ENCODE measurements around the gene FGFR4. TPM values are rescaled to one million over a fixed set of nuclear protein-coding genes. Genes with fewer than 3 reads are reported as not detected.

Gene FGFR4
- total RNA-seq, 1 donor from 2014 or later = 109 TPM

DNA sequence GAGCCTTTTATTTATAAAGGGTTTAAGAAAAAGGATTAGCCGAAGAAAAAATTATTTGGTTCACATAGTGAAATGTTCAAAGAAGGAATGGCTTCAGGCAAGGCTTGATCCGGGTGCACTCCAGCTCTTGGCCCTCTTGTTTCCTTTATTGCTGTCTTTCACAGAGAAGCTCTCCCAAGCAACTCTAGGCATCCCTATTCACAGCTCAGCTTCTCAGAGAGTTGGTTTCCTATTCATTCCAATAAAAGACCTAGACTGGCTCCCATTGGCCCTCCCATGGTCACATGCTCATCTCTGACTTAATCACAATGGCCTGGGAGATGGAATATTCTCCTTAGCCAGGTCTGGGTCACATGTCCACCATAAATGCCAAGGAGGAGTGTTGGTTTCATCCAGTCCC, 9.4 kb upstream of the FGFR4 start:
- TF ChIP-seq, protein P1, sequence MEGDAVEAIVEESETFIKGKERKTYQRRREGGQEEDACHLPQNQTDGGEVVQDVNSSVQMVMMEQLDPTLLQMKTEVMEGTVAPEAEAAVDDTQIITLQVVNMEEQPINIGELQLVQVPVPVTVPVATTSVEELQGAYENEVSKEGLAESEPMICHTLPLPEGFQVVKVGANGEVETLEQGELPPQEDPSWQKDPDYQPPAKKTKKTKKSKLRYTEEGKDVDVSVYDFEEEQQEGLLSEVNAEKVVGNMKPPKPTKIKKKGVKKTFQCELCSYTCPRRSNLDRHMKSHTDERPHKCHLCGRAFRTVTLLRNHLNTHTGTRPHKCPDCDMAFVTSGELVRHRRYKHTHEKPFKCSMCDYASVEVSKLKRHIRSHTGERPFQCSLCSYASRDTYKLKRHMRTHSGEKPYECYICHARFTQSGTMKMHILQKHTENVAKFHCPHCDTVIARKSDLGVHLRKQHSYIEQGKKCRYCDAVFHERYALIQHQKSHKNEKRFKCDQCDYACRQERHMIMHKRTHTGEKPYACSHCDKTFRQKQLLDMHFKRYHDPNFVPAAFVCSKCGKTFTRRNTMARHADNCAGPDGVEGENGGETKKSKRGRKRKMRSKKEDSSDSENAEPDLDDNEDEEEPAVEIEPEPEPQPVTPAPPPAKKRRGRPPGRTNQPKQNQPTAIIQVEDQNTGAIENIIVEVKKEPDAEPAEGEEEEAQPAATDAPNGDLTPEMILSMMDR (IDR thresholded peaks at IDR 0.05) = no peak

DNA sequence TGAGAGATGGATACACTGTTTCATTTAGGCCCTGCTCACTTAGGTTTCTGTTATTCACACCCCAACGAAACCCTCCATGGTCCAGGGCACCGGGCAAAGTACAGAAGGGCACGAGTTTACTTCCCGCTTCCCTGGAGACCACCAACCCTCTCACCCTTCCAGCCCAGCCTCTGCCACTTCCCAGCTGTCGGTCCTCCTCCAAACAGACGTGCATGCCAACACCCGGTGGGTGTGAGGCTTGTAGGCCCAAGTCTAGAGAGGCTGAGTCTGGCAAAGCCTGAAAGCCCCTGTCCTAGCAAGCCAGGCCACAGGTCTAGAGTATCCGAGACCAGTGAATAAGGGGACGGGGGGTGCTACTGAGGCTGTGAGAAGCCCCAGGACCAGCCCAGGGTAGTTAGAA, 7.1 kb upstream of the FGFR4 start:
- peak; percentile 35 for ATAC-seq
- Histone ChIP-seq H3K9me3 (no peaks in the 10 kb centered on the region), H3K36me3 (no peaks in the 10 kb centered on the region), H3K4me1 (no peaks in the 10 kb centered on the region), H3K4me3 (no peak overlapping the region), H3K27me3 (no peaks in the 10 kb centered on the region), H3K27ac (no peak overlapping the region)
- intact Hi-C loops (cut with DNase I) = no loop called here
- TF ChIP-seq, protein P1 (IDR thresholded peaks at IDR 0.05) = no peak
- no peak for DNase-seq

More for the DNA sequence above, 9.4 kb upstream of the FGFR4 start:
- ATAC-seq (no peak), DNase-seq (no peak)
- H3K36me3 ChIP-seq = no peaks in the 10 kb centered on the region
- no peaks in the 10 kb centered on the region for H3K4me1 ChIP-seq
- H3K4me3 ChIP-seq = no peak overlapping the region
- intact Hi-C loops (cut with DNase I) = no loop called here
- H3K9me3 ChIP-seq = no peaks in the 10 kb centered on the region
- no peaks in the 10 kb centered on the region for H3K27me3 ChIP-seq
- H3K27ac ChIP-seq = no peak overlapping the region

DNA sequence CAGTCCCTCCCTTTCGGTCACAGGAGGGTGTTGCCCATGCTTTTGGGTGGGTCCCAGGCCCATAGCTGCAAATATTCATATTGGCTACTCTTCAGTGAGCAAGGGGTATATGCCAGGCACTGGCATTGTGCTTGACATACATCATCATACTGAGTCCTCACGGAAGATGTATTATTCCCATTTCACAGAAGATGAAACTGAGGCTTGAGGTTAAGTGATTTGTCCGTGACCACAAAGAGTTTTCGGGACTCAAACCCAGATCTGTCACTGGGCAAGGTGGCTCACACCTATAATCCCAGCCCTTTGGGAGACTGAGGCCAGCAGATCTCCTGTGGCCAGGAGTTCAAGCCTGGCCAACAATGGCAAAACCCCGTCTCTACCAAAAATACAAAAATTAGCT, 6.5 kb upstream of the FGFR4 start:
- no peaks in the 10 kb centered on the region for H3K9me3 ChIP-seq
- TF ChIP-seq, protein P1 (IDR thresholded peaks at IDR 0.05) = no peak
- H3K4me1 ChIP-seq = no peaks in the 10 kb centered on the region
- intact Hi-C loops (cut with DNase I) = no loop called here
- H3K27ac ChIP-seq = no peak overlapping the region
- ATAC-seq (no peak), DNase-seq (no peak)
- H3K27me3 ChIP-seq = no peaks in the 10 kb centered on the region
- no peak overlapping the region for H3K4me3 ChIP-seq
- no peaks in the 10 kb centered on the region for H3K36me3 ChIP-seq

DNA sequence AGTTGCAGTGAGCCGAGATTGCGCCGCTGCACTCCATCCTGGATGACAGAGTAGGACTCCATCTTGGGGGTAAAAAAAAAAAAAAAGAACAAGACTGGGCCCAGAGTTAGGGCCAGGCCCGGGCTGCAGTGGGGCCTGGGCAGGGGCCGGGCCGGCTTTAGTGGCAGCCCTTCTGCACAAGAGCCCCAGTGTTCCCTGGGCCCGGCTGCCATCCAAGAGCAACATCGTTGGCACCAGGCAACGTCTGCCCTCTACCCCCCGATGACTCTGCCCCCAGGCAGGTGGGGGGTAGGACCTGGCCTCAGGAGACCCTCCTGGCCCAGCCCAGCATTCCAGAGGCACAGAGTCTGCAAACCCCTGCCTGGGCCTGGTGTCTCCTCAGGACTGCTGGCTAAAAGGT, 4.9 kb upstream of the FGFR4 start:
- Histone ChIP-seq H3K36me3 (no peaks in the 10 kb centered on the region), H3K4me3 (no peak overlapping the region), H3K4me1 (peaks cover 5% of the 10 kb centered on the region), H3K9me3 (no peaks in the 10 kb centered on the region), H3K27ac (no peak overlapping the region), H3K27me3 (no peaks in the 10 kb centered on the region)
- ATAC-seq (no peak), DNase-seq (no peak)
- TF ChIP-seq, protein P1 (IDR thresholded peaks at IDR 0.05) = no peak
- intact Hi-C loops (cut with DNase I) = no loop called here

DNA sequence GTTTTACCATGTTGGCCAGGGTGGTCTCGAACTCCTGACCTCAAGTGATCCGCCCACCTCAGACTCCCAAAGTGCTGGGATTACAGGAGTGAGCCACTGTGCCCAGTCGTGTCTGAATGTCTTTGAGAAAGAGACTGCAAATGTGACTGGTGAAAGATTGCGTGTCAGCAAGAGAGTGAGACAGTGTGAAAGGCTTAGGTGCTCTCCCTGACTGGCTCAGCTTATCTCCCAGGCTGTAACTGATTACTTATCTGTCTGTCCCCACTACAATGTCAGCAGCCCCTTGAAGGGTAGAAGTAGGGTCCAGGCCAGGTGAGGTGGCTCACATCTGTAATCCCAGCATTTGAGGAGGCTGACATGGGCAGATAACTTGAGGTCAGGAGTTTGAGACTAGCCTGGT, 3.4 kb upstream of the FGFR4 start:
- TF ChIP-seq, protein P1 (IDR thresholded peaks at IDR 0.05) = no peak
- H3K9me3 ChIP-seq = no peaks in the 10 kb centered on the region
- no peaks in the 10 kb centered on the region for H3K36me3 ChIP-seq
- ATAC-seq = no peak
- peaks cover 11% of the 10 kb centered on the region for H3K4me1 ChIP-seq
- no peak overlapping the region for H3K4me3 ChIP-seq
- H3K27me3 ChIP-seq = no peaks in the 10 kb centered on the region
- H3K27ac ChIP-seq = no peak overlapping the region
- no peak for DNase-seq
- intact Hi-C loops (cut with DNase I) = no loop called here

DNA sequence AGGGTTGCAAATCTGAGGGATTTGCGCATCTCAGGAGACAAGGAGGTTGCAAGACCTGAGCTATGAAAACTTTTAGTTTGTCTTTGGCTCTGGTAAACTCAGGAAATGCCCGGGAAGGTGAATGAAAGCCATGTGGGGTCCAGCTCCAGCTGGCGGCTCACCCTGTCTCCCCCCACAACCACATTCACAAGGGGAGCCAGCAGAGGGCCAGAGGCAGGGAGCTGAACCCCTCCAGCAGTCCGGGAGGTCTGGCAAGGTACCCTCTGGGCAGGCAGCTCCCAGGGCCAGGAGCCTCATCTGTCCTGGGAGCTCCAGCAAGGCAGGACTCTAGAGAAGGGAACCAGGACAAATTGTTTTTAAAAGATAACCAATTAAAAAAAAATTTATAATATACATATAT, 2.5 kb upstream of the FGFR4 start:
- TF ChIP-seq, protein P1 (IDR thresholded peaks at IDR 0.05) = no peak
- H3K27me3 ChIP-seq = no peaks in the 10 kb centered on the region

More for the DNA sequence above, 2.5 kb upstream of the FGFR4 start:
- H3K4me1 ChIP-seq = peaks cover 11% of the 10 kb centered on the region
- no peaks in the 10 kb centered on the region for H3K9me3 ChIP-seq
- no peak for DNase-seq
- H3K27ac ChIP-seq = no peak overlapping the region
- ATAC-seq = no peak
- intact Hi-C loops (cut with DNase I) = no loop called here
- H3K4me3 ChIP-seq = no peak overlapping the region
- H3K36me3 ChIP-seq = no peaks in the 10 kb centered on the region
